ENCODE data around the gene TMEM179B. TPM values are rescaled to one million over a fixed set of nuclear protein-coding genes. Genes with fewer than 3 reads are reported as not detected.
A peak's percentile ranks its signal among the peaks of the same experiment; 100 is the strongest.

The TMEM179B gene
- total and polyA plus RNA-seq, 9 of the 15 experiments (the other 6 are each of a cell fraction or from before 2014, with no cell fraction given): 27.7 to 105 (median 37.0) TPM

DNA sequence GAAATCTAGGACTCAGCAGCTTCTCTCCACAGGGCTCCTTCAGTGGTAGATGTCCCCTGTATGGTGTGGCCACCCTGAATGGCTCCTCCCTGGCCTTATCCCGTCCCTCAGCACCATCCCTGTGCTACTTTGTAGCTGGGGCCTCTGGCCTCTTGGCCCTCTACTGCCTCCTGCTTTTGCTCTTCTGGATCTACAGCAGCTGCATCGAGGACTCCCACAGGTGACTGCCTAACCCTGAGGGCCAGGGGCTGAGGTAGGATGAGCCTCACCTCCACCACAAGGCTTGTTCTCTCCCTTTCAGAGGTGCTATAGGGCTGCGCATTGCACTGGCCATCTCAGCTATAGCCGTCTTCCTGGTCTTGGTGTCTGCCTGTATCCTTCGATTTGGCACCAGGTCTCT lies 1.8 kb downstream of the TMEM179B start (continued):
- TF ChIP-seq, protein P1, sequence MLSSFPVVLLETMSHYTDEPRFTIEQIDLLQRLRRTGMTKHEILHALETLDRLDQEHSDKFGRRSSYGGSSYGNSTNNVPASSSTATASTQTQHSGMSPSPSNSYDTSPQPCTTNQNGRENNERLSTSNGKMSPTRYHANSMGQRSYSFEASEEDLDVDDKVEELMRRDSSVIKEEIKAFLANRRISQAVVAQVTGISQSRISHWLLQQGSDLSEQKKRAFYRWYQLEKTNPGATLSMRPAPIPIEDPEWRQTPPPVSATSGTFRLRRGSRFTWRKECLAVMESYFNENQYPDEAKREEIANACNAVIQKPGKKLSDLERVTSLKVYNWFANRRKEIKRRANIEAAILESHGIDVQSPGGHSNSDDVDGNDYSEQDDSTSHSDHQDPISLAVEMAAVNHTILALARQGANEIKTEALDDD (IDR thresholded peaks at IDR 0.05): no peak
- no peak for TF ChIP-seq IFI16 (CRISPR knock-in tag; IDR thresholded peaks at IDR 0.05)
- TF ChIP-seq POLR2H (tag; IDR thresholded peaks at IDR 0.05; ENCODE audit: low read depth): no peak
- TF ChIP-seq ELK3 (CRISPR knock-in tag; IDR thresholded peaks at IDR 0.05): no peak
- TF ChIP-seq, protein P2, sequence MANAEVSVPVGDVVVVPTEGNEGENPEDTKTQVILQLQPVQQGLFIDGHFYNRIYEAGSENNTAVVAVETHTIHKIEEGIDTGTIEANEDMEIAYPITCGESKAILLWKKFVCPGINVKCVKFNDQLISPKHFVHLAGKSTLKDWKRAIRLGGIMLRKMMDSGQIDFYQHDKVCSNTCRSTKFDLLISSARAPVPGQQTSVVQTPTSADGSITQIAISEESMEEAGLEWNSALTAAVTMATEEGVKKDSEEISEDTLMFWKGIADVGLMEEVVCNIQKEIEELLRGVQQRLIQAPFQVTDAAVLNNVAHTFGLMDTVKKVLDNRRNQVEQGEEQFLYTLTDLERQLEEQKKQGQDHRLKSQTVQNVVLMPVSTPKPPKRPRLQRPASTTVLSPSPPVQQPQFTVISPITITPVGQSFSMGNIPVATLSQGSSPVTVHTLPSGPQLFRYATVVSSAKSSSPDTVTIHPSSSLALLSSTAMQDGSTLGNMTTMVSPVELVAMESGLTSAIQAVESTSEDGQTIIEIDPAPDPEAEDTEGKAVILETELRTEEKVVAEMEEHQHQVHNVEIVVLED (CRISPR knock-in tag; IDR thresholded peaks at IDR 0.05): no peak
- TF ChIP-seq, protein P3, sequence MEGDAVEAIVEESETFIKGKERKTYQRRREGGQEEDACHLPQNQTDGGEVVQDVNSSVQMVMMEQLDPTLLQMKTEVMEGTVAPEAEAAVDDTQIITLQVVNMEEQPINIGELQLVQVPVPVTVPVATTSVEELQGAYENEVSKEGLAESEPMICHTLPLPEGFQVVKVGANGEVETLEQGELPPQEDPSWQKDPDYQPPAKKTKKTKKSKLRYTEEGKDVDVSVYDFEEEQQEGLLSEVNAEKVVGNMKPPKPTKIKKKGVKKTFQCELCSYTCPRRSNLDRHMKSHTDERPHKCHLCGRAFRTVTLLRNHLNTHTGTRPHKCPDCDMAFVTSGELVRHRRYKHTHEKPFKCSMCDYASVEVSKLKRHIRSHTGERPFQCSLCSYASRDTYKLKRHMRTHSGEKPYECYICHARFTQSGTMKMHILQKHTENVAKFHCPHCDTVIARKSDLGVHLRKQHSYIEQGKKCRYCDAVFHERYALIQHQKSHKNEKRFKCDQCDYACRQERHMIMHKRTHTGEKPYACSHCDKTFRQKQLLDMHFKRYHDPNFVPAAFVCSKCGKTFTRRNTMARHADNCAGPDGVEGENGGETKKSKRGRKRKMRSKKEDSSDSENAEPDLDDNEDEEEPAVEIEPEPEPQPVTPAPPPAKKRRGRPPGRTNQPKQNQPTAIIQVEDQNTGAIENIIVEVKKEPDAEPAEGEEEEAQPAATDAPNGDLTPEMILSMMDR (IDR thresholded peaks at IDR 0.05 in 2 of 3, conservative IDR thresholded peaks at IDR 0.05 in 1 of 3; ENCODE audit: insufficient read depth in 2 of 3, low read depth in 1 of 3, low read length in 3 of 3): peak; percentile 20 to 31 (median 25); a peak in 3 of 6 replicates
- TF ChIP-seq PHB (CRISPR knock-in tag; IDR thresholded peaks at IDR 0.05): no peak
- TF ChIP-seq ZNF316 (IDR thresholded peaks at IDR 0.05): no peak
- 0 out of 2 replicates have a peak, but pooled peaks have one; percentile 17 for TF ChIP-seq POLR2A (conservative IDR thresholded peaks at IDR 0.05)
- no peak for TF ChIP-seq NCOA1 (IDR thresholded peaks at IDR 0.05; ENCODE audit: low read depth)
